ENCODE data around the gene SCYGR2. TPM values are rescaled to one million over a fixed set of nuclear protein-coding genes. Genes with fewer than 3 reads are reported as not detected.

SCYGR2 gene
- total RNA-seq, 1 donor from 2014 or later, result not detected

GRCh38 chr2:227568852-227569169 is 29.9 kb upstream of the SCYGR2 start:
- TF ChIP-seq, protein P1, sequence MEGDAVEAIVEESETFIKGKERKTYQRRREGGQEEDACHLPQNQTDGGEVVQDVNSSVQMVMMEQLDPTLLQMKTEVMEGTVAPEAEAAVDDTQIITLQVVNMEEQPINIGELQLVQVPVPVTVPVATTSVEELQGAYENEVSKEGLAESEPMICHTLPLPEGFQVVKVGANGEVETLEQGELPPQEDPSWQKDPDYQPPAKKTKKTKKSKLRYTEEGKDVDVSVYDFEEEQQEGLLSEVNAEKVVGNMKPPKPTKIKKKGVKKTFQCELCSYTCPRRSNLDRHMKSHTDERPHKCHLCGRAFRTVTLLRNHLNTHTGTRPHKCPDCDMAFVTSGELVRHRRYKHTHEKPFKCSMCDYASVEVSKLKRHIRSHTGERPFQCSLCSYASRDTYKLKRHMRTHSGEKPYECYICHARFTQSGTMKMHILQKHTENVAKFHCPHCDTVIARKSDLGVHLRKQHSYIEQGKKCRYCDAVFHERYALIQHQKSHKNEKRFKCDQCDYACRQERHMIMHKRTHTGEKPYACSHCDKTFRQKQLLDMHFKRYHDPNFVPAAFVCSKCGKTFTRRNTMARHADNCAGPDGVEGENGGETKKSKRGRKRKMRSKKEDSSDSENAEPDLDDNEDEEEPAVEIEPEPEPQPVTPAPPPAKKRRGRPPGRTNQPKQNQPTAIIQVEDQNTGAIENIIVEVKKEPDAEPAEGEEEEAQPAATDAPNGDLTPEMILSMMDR (IDR thresholded peaks at IDR 0.05), result no peak
- H3K4me1 Mint-ChIP-seq (ENCODE audit: unreplicated experiment), result peaks cover 2% of the 10 kb centered on the region
- no peak overlapping the region for H3K4me3 Mint-ChIP-seq (ENCODE audit: unreplicated experiment)
- H3K9me3 Mint-ChIP-seq (ENCODE audit: unreplicated experiment), result no peaks in the 10 kb centered on the region
- H3K27ac Mint-ChIP-seq (ENCODE audit: unreplicated experiment), result no peak overlapping the region
- no peak for DNase-seq (ENCODE audit: extremely low spot score, unreplicated experiment)
- peaks cover 7% of the 10 kb centered on the region for H3K36me3 Mint-ChIP-seq (ENCODE audit: unreplicated experiment)
- no peaks in the 10 kb centered on the region for H3K27me3 Mint-ChIP-seq (ENCODE audit: unreplicated experiment)

DNA sequence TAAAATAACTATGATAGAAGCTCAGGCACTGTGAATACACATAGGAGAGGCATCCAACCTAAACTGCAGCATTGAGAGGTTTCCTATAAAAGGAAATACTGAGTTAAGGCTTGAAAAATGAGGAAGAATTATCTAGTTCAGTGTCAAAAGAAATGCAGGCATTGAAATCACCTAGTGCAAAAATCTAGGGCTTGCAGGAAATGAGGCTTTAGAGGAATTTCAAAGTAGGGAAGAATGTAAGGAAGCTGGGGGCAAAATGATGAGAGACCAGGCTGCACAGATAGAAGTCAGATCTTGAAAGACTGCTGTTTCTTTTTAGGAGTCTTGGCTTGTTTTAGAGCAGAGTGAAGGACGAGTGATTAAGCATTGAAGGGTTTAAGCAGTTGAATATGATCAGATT is 28.1 kb upstream of the SCYGR2 start:
- TF ChIP-seq, protein P1 (IDR thresholded peaks at IDR 0.05), result no peak
- Mint-ChIP-seq H3K36me3 (ENCODE audit: unreplicated experiment) (peaks cover 4% of the 10 kb centered on the region), H3K4me3 (ENCODE audit: unreplicated experiment) (no peak overlapping the region), H3K4me1 (ENCODE audit: unreplicated experiment) (peaks cover 2% of the 10 kb centered on the region), H3K9me3 (ENCODE audit: unreplicated experiment) (no peaks in the 10 kb centered on the region), H3K27ac (ENCODE audit: unreplicated experiment) (no peak overlapping the region), H3K27me3 (ENCODE audit: unreplicated experiment) (no peaks in the 10 kb centered on the region)
- DNase-seq (ENCODE audit: extremely low spot score, unreplicated experiment), result no peak

DNA sequence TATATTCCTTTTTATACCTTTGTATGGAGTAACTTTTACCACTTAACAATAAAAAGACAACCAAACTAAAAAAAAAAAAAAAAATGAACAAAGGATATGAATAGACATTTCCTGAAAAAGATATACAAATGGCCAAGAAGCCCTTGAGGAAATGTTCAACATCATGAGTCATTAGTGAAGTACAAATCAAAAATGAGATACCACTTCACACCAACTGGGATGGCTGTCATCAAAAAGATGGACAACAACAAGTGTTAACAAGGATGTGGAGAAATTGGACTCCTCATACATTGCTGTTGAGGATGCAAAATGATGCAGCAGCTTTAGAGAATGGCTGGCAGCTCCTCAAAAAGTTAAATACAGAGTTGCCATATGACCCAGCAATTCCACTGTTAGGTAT is 22.6 kb upstream of the SCYGR2 start:
- Mint-ChIP-seq H3K27me3 (ENCODE audit: unreplicated experiment) (peaks cover 18% of the 10 kb centered on the region), H3K4me3 (ENCODE audit: unreplicated experiment) (no peak overlapping the region), H3K4me1 (ENCODE audit: unreplicated experiment) (peaks cover 2% of the 10 kb centered on the region), H3K27ac (ENCODE audit: unreplicated experiment) (no peak overlapping the region), H3K9me3 (ENCODE audit: unreplicated experiment) (no peaks in the 10 kb centered on the region), H3K36me3 (ENCODE audit: unreplicated experiment) (no peaks in the 10 kb centered on the region)
- no peak for DNase-seq (ENCODE audit: extremely low spot score, unreplicated experiment)
- TF ChIP-seq, protein P1 (IDR thresholded peaks at IDR 0.05), result no peak

GRCh38 chr2:227576812-227577211 is 21.9 kb upstream of the SCYGR2 start:
- Mint-ChIP-seq H3K36me3 (ENCODE audit: unreplicated experiment) (no peaks in the 10 kb centered on the region), H3K4me1 (ENCODE audit: unreplicated experiment) (no peaks in the 10 kb centered on the region), H3K27ac (ENCODE audit: unreplicated experiment) (no peak overlapping the region), H3K4me3 (ENCODE audit: unreplicated experiment) (no peak overlapping the region), H3K27me3 (ENCODE audit: unreplicated experiment) (peaks cover 21% of the 10 kb centered on the region), H3K9me3 (ENCODE audit: unreplicated experiment) (no peaks in the 10 kb centered on the region)
- TF ChIP-seq, protein P1 (IDR thresholded peaks at IDR 0.05), result no peak
- no peak for DNase-seq (ENCODE audit: extremely low spot score, unreplicated experiment)

GRCh38 chr2:227577555-227577954 is 21.1 kb upstream of the SCYGR2 start:
- H3K4me1 Mint-ChIP-seq (ENCODE audit: unreplicated experiment), result no peaks in the 10 kb centered on the region
- no peak for DNase-seq (ENCODE audit: extremely low spot score, unreplicated experiment)
- H3K4me3 Mint-ChIP-seq (ENCODE audit: unreplicated experiment), result no peak overlapping the region
- peaks cover 21% of the 10 kb centered on the region for H3K27me3 Mint-ChIP-seq (ENCODE audit: unreplicated experiment)
- TF ChIP-seq, protein P1 (IDR thresholded peaks at IDR 0.05), result no peak
- H3K9me3 Mint-ChIP-seq (ENCODE audit: unreplicated experiment), result peaks cover 6% of the 10 kb centered on the region
- no peak overlapping the region for H3K27ac Mint-ChIP-seq (ENCODE audit: unreplicated experiment)
- H3K36me3 Mint-ChIP-seq (ENCODE audit: unreplicated experiment), result no peaks in the 10 kb centered on the region
